ENCODE measurements around the gene HDLBP.

GRCh38 chr2:241324775-241325174 lies 9.3 kb upstream of the HDLBP start:
- TF ChIP-seq CTCF (IDR thresholded peaks at IDR 0.05) (no peak), POLR2A (IDR thresholded peaks at IDR 0.05) (no peak)
